Rectal smooth muscle tissue (tissue), 1 donor: ENCODE data around the gene TMEM238L.

Source experiments
- H3K27ac ChIP-seq: one replicate; pipeline ENCODE4 v1.7.0; 2013; ENCODE audit warnings: low read depth, low read length, inconsistent platforms
- H3K27me3 ChIP-seq: one replicate; pipeline ENCODE4 v1.7.0; 2013; ENCODE audit warnings: low read length; ENCODE audit not compliant: control insufficient read depth, insufficient read depth
- H3K36me3 ChIP-seq: one replicate; pipeline ENCODE4 v1.7.0; 2013; ENCODE audit warnings: low read length; ENCODE audit not compliant: control insufficient read depth, insufficient read depth
- H3K4me1 ChIP-seq: one replicate; pipeline ENCODE4 v1.7.0; 2013; ENCODE audit warnings: low read length; ENCODE audit not compliant: control insufficient read depth, insufficient read depth
- H3K4me3 ChIP-seq: one replicate; pipeline ENCODE4 v1.7.0; 2013; ENCODE audit warnings: low read length
- H3K9ac ChIP-seq: one replicate; pipeline ENCODE4 v1.7.0; 2013; ENCODE audit warnings: low read length

TMEM238L gene

GRCh38 chr17:10745231-10745630 lies 58.7 kb downstream of the TMEM238L start:
- Histone ChIP-seq H3K4me3 (no peak overlapping the region), H3K4me1 (no peaks in the 10 kb centered on the region), H3K27ac (no peak overlapping the region), H3K9ac (no peak overlapping the region), H3K36me3 (no peaks in the 10 kb centered on the region), H3K27me3 (no peaks in the 10 kb centered on the region)
